Measurements from ENCODE around the gene NMNAT3.

Gene NMNAT3

GRCh38 chr3:139530717-139531116 lies 147.1 kb downstream of the NMNAT3 start:
- Histone ChIP-seq H3K27me3 (ENCODE audit: low read length) (no peaks in the 10 kb centered on the region), H3K4me3 (ENCODE audit: insufficient read depth, low read length, poor library complexity, severe bottlenecking) (no peak overlapping the region), H3K4me2 (ENCODE audit: low read depth, low read length, poor library complexity, severe bottlenecking) (no peak overlapping the region), H3K9me3 (ENCODE audit: insufficient read depth, low read length) (no peaks in the 10 kb centered on the region), H3K79me2 (ENCODE audit: insufficient read depth, low read length) (no peaks in the 10 kb centered on the region), H3K27ac (ENCODE audit: low read depth, low read length) (no peak overlapping the region), H2AFZ (ENCODE audit: low read depth, low read length, severe bottlenecking) (no peak overlapping the region), H3F3A (ENCODE audit: insufficient read depth) (no peaks in the 10 kb centered on the region), H3K9ac (ENCODE audit: low read length) (no peak overlapping the region), H3K36me3 (ENCODE audit: low read length) (no peaks in the 10 kb centered on the region), H3K9me2 (replicated peaks; ENCODE audit: insufficient read depth, low read length) (no peaks in the 10 kb centered on the region), H4K20me1 (ENCODE audit: low read depth, low read length) (no peaks in the 10 kb centered on the region)
- no peak for TF ChIP-seq CTCF (IDR thresholded peaks at IDR 0.05; ENCODE audit: insufficient read depth, low read length, poor library complexity, severe bottlenecking)

- H2AFZ ChIP-seq (ENCODE audit: low read depth, low read length, severe bottlenecking): no peak overlapping the region
- H3K4me3 ChIP-seq (ENCODE audit: insufficient read depth, low read length, poor library complexity, severe bottlenecking): no peak overlapping the region
- no peaks in the 10 kb centered on the region for H4K20me1 ChIP-seq (ENCODE audit: low read depth, low read length)
- H3K4me2 ChIP-seq (ENCODE audit: low read depth, low read length, poor library complexity, severe bottlenecking): no peak overlapping the region
- no peaks in the 10 kb centered on the region for H3F3A ChIP-seq (ENCODE audit: insufficient read depth)
- TF ChIP-seq EZH2phosphoT487 (conservative IDR thresholded peaks at IDR 0.05; ENCODE audit: low read length): no peak
- TF ChIP-seq CTCF (IDR thresholded peaks at IDR 0.05; ENCODE audit: insufficient read depth, low read length, poor library complexity, severe bottlenecking): no peak
- H3K79me2 ChIP-seq (ENCODE audit: insufficient read depth, low read length): no peaks in the 10 kb centered on the region
- no peaks in the 10 kb centered on the region for H3K36me3 ChIP-seq (ENCODE audit: low read length)
- no peak overlapping the region for H3K9ac ChIP-seq (ENCODE audit: low read length)
- H3K9me3 ChIP-seq (ENCODE audit: insufficient read depth, low read length): no peaks in the 10 kb centered on the region
- H3K27ac ChIP-seq (ENCODE audit: low read depth, low read length): no peak overlapping the region
- H3K27me3 ChIP-seq (ENCODE audit: low read length): no peaks in the 10 kb centered on the region
- no peaks in the 10 kb centered on the region for H3K9me2 ChIP-seq (replicated peaks; ENCODE audit: insufficient read depth, low read length)
Measured at GRCh38 chr3:139529662-139530061, 148.1 kb downstream of the NMNAT3 start.

- no peaks in the 10 kb centered on the region for H3F3A ChIP-seq (ENCODE audit: insufficient read depth)
- no peak overlapping the region for H2AFZ ChIP-seq (ENCODE audit: low read depth, low read length, severe bottlenecking)
- no peak overlapping the region for H3K27ac ChIP-seq (ENCODE audit: low read depth, low read length)
- H3K9ac ChIP-seq (ENCODE audit: low read length): no peak overlapping the region
- H3K9me3 ChIP-seq (ENCODE audit: insufficient read depth, low read length): no peaks in the 10 kb centered on the region
- no peaks in the 10 kb centered on the region for H3K79me2 ChIP-seq (ENCODE audit: insufficient read depth, low read length)
- no peaks in the 10 kb centered on the region for H4K20me1 ChIP-seq (ENCODE audit: low read depth, low read length)
- no peak overlapping the region for H3K4me2 ChIP-seq (ENCODE audit: low read depth, low read length, poor library complexity, severe bottlenecking)
- no peaks in the 10 kb centered on the region for H3K36me3 ChIP-seq (ENCODE audit: low read length)
- H3K9me2 ChIP-seq (replicated peaks; ENCODE audit: insufficient read depth, low read length): no peaks in the 10 kb centered on the region
- no peak overlapping the region for H3K4me3 ChIP-seq (ENCODE audit: insufficient read depth, low read length, poor library complexity, severe bottlenecking)
- no peaks in the 10 kb centered on the region for H3K27me3 ChIP-seq (ENCODE audit: low read length)
- TF ChIP-seq CTCF (IDR thresholded peaks at IDR 0.05; ENCODE audit: insufficient read depth, low read length, poor library complexity, severe bottlenecking) (no peak), EZH2phosphoT487 (conservative IDR thresholded peaks at IDR 0.05; ENCODE audit: low read length) (no peak)
Measured at GRCh38 chr3:139528924-139529323, 148.8 kb downstream of the NMNAT3 start.

- H3K27me3 ChIP-seq (ENCODE audit: low read length): no peaks in the 10 kb centered on the region
- H3K4me2 ChIP-seq (ENCODE audit: low read depth, low read length, poor library complexity, severe bottlenecking): no peak overlapping the region
- TF ChIP-seq CTCF (IDR thresholded peaks at IDR 0.05; ENCODE audit: insufficient read depth, low read length, poor library complexity, severe bottlenecking): no peak
- TF ChIP-seq EZH2phosphoT487 (conservative IDR thresholded peaks at IDR 0.05; ENCODE audit: low read length): no peak
- H3K4me3 ChIP-seq (ENCODE audit: insufficient read depth, low read length, poor library complexity, severe bottlenecking): no peak overlapping the region
- no peak overlapping the region for H3K9ac ChIP-seq (ENCODE audit: low read length)
- no peaks in the 10 kb centered on the region for H3K36me3 ChIP-seq (ENCODE audit: low read length)
- H3F3A ChIP-seq (ENCODE audit: insufficient read depth): no peaks in the 10 kb centered on the region
- H3K9me2 ChIP-seq (replicated peaks; ENCODE audit: insufficient read depth, low read length): no peaks in the 10 kb centered on the region
- no peaks in the 10 kb centered on the region for H4K20me1 ChIP-seq (ENCODE audit: low read depth, low read length)
- H3K9me3 ChIP-seq (ENCODE audit: insufficient read depth, low read length): no peaks in the 10 kb centered on the region
- H2AFZ ChIP-seq (ENCODE audit: low read depth, low read length, severe bottlenecking): no peak overlapping the region
- no peak overlapping the region for H3K27ac ChIP-seq (ENCODE audit: low read depth, low read length)
- H3K79me2 ChIP-seq (ENCODE audit: insufficient read depth, low read length): no peaks in the 10 kb centered on the region
Measured at GRCh38 chr3:139528281-139528680, 149.5 kb downstream of the NMNAT3 start.

Measured in SU-DHL-6 (cell line).